HG03097 (cell line): ENCODE measurements around the gene TAS2R16.
"Not testable (repeated sequence)": the region's sequence is repeated elsewhere in the genome, so short reads cannot be mapped to it uniquely, and the experiment has no call there.

Experiments used
- ATAC-seq: cut with Tn5 transposase; IDR thresholded peaks from one replicate; pipeline ENCODE4 v1.9.1; 2021; ENCODE audit not compliant: unreplicated experiment, low FRiP score

The TAS2R16 gene

GRCh38 chr7:122974229-122974628 lies 21.3 kb downstream of the TAS2R16 start:
- ATAC-seq, result no peak

GRCh38 chr7:122972056-122972455 lies 23.4 kb downstream of the TAS2R16 start:
- ATAC-seq, result no peak

- no peak for ATAC-seq
Observed at GRCh38 chr7:122970740-122971725, 24.5 kb downstream of the TAS2R16 start.

- ATAC-seq, result no peak
Observed at GRCh38 chr7:122968389-122968788, 27.1 kb downstream of the TAS2R16 start.

- ATAC-seq, result no peak
Observed at GRCh38 chr7:122965306-122965705, 30.2 kb downstream of the TAS2R16 start.

GRCh38 chr7:122953678-122954077 lies 41.8 kb downstream of the TAS2R16 start:
- not testable (repeated sequence) for ATAC-seq

- ATAC-seq, result no peak
Observed at GRCh38 chr7:122951006-122951405, 44.5 kb downstream of the TAS2R16 start.

GRCh38 chr7:122949186-122949585 lies 46.3 kb downstream of the TAS2R16 start:
- ATAC-seq, result no peak
